ENCODE measurements around the gene GNAI3.

The GNAI3 gene

GRCh38 chr1:109598655-109599054 lies 50.2 kb downstream of the GNAI3 start:
- DNase-seq (ENCODE audit: low spot score), result no peak

- DNase-seq (ENCODE audit: low spot score), result no peak
These were observed 54.8 kb downstream of the GNAI3 start for GRCh38 chr1:109603229-109603628.

- no peak for DNase-seq (ENCODE audit: low spot score)
These were observed 57.0 kb downstream of the GNAI3 start for GRCh38 chr1:109605381-109605780.

- no peak for DNase-seq (ENCODE audit: low spot score)
These were observed 61.5 kb downstream of the GNAI3 start for GRCh38 chr1:109609881-109610280.

- DNase-seq (ENCODE audit: low spot score), result no peak
These were observed 62.3 kb downstream of the GNAI3 start for GRCh38 chr1:109610609-109611307.

- no peak for DNase-seq (ENCODE audit: low spot score)
These were observed 63.0 kb downstream of the GNAI3 start for GRCh38 chr1:109611308-109611990.

GRCh38 chr1:109613361-109614147 lies 65.1 kb downstream of the GNAI3 start:
- no peak for DNase-seq (ENCODE audit: low spot score)

- peak; percentile 87 for DNase-seq (ENCODE audit: low spot score)
These were observed 67.5 kb downstream of the GNAI3 start for GRCh38 chr1:109615879-109616278.

GRCh38 chr1:109616391-109616790 lies 68.0 kb downstream of the GNAI3 start:
- DNase-seq (ENCODE audit: low spot score), result no peak

- no peak for DNase-seq (ENCODE audit: low spot score)
These were observed 68.9 kb downstream of the GNAI3 start for GRCh38 chr1:109617291-109617801.

- no peak for DNase-seq (ENCODE audit: low spot score)
These were observed 70.5 kb downstream of the GNAI3 start for GRCh38 chr1:109618661-109619575.

- peak; percentile 51 for DNase-seq (ENCODE audit: low spot score)
These were observed 71.4 kb downstream of the GNAI3 start, which contains the start of the genes AMPD2 and GNAT2 for GRCh38 chr1:109619576-109620400. AMPD2 (plus strand) TSS chr1:109619837; CDS start chr1:109621176, 1,339 bp downstream. GNAT2 (minus strand) TSS chr1:109619616; CDS start chr1:109612870, 6,746 bp downstream.

- DNase-seq (ENCODE audit: low spot score), result peak; percentile 34
These were observed 72.0 kb downstream of the GNAI3 start for GRCh38 chr1:109620401-109620791.

GRCh38 chr1:109620841-109621286 lies 72.4 kb downstream of the GNAI3 start:
- DNase-seq (ENCODE audit: low spot score), result peak; percentile 88

GRCh38 chr1:109621379-109622136 lies 73.1 kb downstream of the GNAI3 start:
- DNase-seq (ENCODE audit: low spot score), result no peak

- DNase-seq (ENCODE audit: low spot score), result no peak
These were observed 73.9 kb downstream of the GNAI3 start for GRCh38 chr1:109622137-109622892.

- no peak for DNase-seq (ENCODE audit: low spot score)
These were observed 74.5 kb downstream of the GNAI3 start for GRCh38 chr1:109622895-109623294.

- DNase-seq (ENCODE audit: low spot score), result peak; percentile 49
These were observed 75.3 kb downstream of the GNAI3 start for GRCh38 chr1:109623601-109624161.
